Measurements from ENCODE around the gene MCRIP2. TPM values are rescaled to one million over a fixed set of nuclear protein-coding genes. Genes with fewer than 3 reads are reported as not detected.

Gene MCRIP2
- total RNA-seq, 2 experiments from 2014 or later: 17.3 to 20.2 TPM

DNA sequence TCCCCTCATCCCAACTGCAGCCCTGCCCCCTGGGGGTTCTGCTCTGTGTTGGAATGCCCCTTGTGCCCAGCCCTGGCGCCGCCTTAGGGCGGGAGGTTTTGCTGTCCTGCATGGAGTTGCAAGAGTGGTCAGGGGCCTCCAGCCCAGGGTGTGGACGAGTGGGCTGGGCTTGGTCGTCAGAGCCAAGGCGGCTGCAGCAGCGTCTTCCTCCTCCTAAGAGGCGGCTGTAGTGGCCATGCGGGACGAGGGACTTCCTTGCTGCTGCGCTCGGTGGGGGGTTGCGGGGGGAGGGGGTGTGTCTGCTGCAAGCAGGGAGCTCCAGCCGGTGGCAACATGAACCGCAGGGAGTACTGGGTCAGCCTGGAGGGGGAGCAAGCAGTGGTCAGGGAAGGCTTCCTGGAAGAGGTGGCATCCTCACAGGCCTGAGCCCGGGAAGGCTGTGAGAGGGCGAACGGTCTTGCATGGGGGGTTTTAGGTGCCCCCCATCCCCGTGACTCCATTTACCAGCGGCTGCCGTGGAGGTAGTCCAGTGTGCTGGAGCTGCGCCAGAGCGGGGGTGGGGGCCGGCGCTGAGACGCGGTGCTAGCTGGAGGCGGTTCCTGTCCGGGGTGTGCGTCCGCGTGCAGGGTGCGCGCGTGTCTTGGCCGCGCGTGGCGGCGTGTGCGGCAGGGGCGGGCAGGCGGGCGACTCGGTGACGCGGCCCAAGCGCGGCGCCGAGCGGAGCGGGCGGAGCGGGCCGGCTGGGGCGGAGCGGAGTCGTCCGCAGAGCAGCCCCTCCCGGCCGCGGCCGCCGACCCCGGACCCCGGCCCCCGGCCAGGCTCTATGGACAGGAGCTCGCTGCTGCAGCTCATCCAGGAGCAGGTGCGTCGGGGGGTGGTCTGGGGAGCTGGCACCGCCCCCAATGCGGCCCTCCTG is 33.6 kb downstream of the MCRIP2 start, which contains the start of gene RHBDL1:
Gene RHBDL1 (plus strand): TSS at position 704 of the 916 bp plus-strand sequence. CDS start 120 bp downstream, at position 824.
- DNase-seq: no peak
- peaks cover 5% of the 10 kb centered on the region for H3K36me3 Mint-ChIP-seq (ENCODE audit: low read depth)
- no peak within 1 kb of the TSS for H3K4me3 Mint-ChIP-seq
- H3K27me3 Mint-ChIP-seq: peaks cover 3% of the 10 kb centered on the region
- ChIA-PET POLR2A (no interaction called here), CTCF (interaction anchor here (0.9 to 1.4 kb wide), 3 partner anchors 15 to 39 kb away, joined by 4 to 6 read pairs (median 6); partner anchors contain the start of genes METTL26 and WDR24)
- peaks cover 10% of the 10 kb centered on the region for H3K4me1 Mint-ChIP-seq
- H3K9me3 Mint-ChIP-seq: no peaks in the 10 kb centered on the region
- H3K27ac Mint-ChIP-seq: no peak within 1 kb of the TSS

DNA sequence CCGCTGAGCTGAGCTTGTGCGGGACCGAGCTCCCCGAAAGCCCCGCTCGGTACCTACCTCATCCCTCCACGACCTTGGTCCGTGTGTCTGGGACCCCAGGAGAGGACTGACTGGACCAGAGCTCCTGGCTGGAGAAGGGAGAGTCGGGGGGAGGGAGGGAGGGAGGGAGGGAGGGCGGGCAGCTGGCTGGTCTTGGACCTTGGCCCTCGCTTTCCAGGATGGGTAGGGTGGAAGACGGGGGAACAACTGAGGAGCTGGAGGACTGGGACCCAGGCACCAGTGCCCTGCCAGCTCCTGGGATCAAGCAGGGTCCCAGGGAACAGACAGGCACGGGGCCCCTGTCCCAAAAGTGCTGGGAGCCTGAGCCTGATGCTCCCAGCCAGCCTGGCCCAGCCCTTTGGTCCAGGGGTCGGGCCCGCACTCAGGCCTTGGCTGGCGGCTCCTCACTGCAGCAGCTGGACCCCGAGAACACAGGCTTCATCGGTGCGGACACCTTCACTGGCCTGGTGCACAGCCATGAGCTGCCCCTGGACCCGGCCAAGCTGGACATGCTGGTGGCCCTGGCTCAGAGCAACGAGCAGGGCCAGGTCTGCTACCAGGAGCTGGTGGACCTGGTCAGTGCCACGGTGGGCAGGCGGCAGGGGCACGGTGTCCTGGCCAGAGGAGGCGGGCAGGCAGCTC is 34.4 kb downstream of the MCRIP2 start:
- no peak for DNase-seq
- Mint-ChIP-seq H3K9me3 (no peaks in the 10 kb centered on the region), H3K27ac (no peak overlapping the region), H3K4me3 (no peak overlapping the region), H3K4me1 (peaks cover 13% of the 10 kb centered on the region), H3K36me3 (ENCODE audit: low read depth) (peaks cover 7% of the 10 kb centered on the region), H3K27me3 (peaks cover 3% of the 10 kb centered on the region)
- POLR2A ChIA-PET: no interaction called here
- CTCF ChIA-PET: interaction anchor here (0.9 to 1.2 kb wide), 2 partner anchors 22 to 40 kb away, joined by 6 read pairs; partner anchors contain the start of gene METTL26

DNA sequence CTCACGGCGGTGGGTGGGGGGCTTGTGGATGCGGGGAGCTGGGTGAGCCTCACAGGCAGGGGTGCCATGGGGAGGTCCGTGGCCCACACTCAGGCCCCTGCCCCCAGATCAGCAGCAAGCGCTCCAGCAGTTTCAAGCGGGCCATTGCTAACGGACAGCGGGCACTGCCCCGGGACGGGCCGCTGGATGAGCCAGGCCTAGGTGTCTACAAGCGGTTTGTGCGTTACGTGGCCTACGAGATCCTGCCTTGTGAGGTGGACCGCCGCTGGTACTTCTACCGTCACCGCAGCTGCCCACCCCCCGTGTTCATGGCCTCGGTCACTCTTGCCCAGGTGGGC is 34.9 kb downstream of the MCRIP2 start:
- ChIA-PET CTCF (interaction anchor here (1.0 to 1.2 kb wide), 2 partner anchors 9 to 23 kb away, joined by 5 to 6 read pairs; partner anchors contain the start of gene RHOT2), POLR2A (no interaction called here)
- Mint-ChIP-seq H3K27ac (no peak overlapping the region), H3K27me3 (peaks cover 3% of the 10 kb centered on the region), H3K4me1 (peaks cover 18% of the 10 kb centered on the region), H3K9me3 (no peaks in the 10 kb centered on the region), H3K36me3 (ENCODE audit: low read depth) (peaks cover 8% of the 10 kb centered on the region), H3K4me3 (no peak overlapping the region)
- no peak for DNase-seq

DNA sequence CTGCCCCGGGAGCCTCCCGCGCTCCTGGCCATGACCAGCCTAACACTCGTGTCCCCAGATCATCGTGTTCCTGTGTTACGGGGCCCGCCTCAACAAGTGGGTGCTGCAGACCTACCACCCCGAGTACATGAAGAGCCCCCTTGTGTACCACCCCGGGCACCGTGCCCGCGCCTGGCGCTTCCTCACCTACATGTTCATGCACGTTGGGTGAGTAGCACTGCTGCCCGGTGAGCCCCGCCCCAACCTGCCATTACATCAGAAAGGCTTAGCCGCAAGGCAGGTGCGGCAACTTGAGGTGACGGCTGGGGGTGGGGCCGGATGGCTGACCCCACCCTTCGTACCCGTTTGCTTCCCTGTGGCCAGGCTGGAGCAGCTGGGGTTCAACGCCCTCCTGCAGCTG is 35.3 kb downstream of the MCRIP2 start:
- peaks cover 21% of the 10 kb centered on the region for H3K4me1 Mint-ChIP-seq
- ChIA-PET POLR2A (no interaction called here), CTCF (interaction anchor here (1.0 kb wide), 1 partner anchor 9 kb away, joined by 5 read pairs; the partner anchor contains the start of gene RHOT2)
- peaks cover 10% of the 10 kb centered on the region for H3K36me3 Mint-ChIP-seq (ENCODE audit: low read depth)
- H3K27ac Mint-ChIP-seq: no peak overlapping the region
- H3K9me3 Mint-ChIP-seq: no peaks in the 10 kb centered on the region
- H3K27me3 Mint-ChIP-seq: peaks cover 3% of the 10 kb centered on the region
- no peak for DNase-seq
- H3K4me3 Mint-ChIP-seq: no peak overlapping the region

DNA sequence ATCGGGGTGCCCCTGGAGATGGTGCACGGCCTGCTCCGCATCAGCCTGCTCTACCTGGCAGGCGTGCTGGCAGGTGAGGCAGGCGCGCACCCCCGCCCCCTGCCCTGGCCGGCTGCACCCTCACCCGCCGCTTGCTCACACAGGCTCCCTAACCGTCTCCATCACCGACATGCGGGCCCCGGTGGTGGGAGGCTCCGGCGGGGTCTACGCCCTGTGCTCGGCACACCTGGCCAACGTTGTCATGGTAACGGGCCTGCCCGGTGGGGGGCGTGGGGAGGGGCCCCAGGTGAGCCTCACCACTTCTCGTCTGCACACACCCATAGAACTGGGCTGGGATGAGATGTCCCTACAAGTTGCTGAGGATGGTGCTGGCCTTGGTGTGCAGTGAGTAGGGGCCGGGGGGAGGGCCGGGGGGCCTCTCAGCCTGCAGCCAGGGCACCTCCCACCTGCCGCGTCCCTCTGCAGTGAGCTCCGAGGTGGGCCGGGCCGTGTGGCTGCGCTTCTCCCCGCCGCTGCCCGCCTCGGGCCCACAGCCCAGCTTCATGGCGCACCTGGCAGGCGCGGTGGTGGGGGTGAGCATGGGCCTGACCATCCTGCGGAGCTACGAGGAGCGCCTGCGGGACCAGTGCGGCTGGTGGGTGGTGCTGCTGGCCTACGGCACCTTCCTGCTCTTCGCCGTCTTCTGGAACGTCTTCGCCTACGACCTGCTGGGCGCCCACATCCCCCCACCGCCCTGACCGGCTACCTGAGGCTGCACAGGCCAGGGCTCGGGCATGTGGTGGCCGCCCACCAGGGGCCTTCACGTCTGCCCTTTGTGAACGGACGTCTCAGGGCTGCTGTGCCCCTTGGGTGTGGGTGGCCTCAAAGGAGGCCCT is 35.9 kb downstream of the MCRIP2 start:
- peaks cover 3% of the 10 kb centered on the region for H3K27me3 Mint-ChIP-seq
- no peak for DNase-seq
- CTCF ChIA-PET: interaction anchor here (1.0 to 2.0 kb wide), 2 partner anchors 10 kb away, joined by 5 read pairs; partner anchors contain the start of gene RHOT2
- H3K27ac Mint-ChIP-seq: no peak overlapping the region
- POLR2A ChIA-PET: no interaction called here
- peaks cover 15% of the 10 kb centered on the region for H3K36me3 Mint-ChIP-seq (ENCODE audit: low read depth)
- H3K9me3 Mint-ChIP-seq: no peaks in the 10 kb centered on the region
- H3K4me1 Mint-ChIP-seq: peaks cover 27% of the 10 kb centered on the region
- no peak overlapping the region for H3K4me3 Mint-ChIP-seq

DNA sequence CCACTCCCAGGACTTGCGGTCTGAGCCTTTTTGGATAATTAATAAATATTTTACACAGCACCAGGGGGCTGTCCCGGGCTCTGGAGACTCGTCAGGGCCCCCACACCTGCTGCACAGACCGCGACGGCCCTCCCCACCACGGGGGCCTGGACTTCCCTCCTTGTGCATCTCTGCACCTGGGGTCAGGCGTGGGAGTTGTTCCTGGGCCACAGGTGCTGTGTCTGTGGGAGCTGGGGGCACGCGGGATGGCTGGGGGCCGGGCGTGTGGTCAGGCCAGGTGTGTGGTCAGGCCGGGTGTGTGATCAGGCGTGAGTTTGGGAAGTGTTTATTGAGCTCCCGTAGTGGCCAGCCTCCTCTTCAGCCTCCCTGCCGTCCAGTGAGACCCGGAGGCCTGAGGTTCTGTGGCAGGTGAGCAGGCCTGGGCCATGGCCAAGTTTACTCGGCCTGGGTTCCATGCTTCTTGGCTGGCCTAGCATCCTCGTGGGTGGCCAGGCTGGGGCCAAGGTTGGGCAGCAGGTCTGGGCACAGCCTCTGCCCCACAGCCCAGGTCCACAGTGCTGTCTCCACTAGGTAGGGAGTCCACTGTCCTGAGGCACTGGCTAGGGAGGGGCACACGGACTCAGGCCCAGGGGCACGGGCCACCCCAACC is 36.7 kb downstream of the MCRIP2 start:
- H3K4me1 Mint-ChIP-seq: peaks cover 33% of the 10 kb centered on the region
- peaks cover 3% of the 10 kb centered on the region for H3K27me3 Mint-ChIP-seq
- POLR2A ChIA-PET: no interaction called here
- DNase-seq: no peak
- no peak overlapping the region for H3K27ac Mint-ChIP-seq
- H3K4me3 Mint-ChIP-seq: peak overlapping the region; percentile 67
- no peaks in the 10 kb centered on the region for H3K9me3 Mint-ChIP-seq
- CTCF ChIA-PET: interaction anchor here (0.7 to 2.9 kb wide), 5 partner anchors 8 to 106 kb away, joined by 3 to 9 read pairs (median 4); partner anchors contain the start of gene RHOT2
- H3K36me3 Mint-ChIP-seq (ENCODE audit: low read depth): peaks cover 13% of the 10 kb centered on the region

DNA sequence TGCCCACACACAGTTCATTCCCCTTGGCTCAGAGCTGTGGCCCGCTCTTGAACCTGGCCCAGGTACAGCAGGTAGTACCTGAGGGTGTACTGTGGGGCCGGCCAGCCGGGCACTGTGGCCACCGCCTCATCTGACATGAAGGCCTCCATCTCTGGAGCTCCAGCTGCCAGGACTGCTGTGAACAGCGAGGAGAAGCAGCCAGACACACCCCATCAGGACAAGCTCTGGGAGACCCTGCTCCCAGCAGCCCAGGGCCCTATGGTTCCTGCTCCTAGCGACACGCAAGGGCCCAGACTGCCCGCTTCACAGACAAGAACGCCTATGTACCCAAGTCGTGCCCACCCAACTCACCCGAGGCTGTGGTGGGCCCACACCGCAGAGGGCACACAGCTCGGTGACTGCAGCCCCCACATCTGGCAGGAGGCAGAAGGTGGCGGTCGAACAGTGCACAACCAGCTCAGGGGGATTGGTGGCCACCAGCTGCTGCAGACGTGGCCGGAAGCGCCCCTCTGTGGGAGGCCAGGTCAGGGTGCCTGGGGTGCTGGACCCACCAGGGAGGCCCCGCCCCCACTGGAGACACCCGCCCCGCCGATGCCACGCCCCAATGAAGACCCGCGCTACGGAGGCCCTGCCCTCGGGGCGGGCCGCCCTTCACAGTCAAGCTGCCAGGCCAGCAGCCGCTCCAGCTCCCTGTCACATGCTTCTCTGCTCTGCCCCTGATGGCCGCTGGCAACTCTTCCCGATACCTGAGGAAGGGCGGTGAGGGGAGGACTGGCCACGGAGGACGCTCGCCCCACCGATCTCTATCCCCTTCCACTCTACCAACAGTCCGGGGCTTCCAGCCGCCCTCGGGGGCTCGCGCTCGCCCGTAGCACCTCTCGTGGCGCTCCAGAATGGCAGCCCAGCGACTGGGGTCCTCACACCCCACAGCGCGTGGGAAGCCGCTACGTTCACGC is 37.5 kb downstream of the MCRIP2 start:
- Mint-ChIP-seq H3K4me1 (peaks cover 36% of the 10 kb centered on the region), H3K36me3 (ENCODE audit: low read depth) (peaks cover 13% of the 10 kb centered on the region), H3K27me3 (peaks cover 3% of the 10 kb centered on the region), H3K9me3 (no peaks in the 10 kb centered on the region), H3K4me3 (peak overlapping the region; percentile 68), H3K27ac (peak overlapping the region; percentile 13)
- ChIA-PET POLR2A (interaction anchor here (1.1 kb wide), 1 partner anchor 11 kb away, joined by 3 read pairs; the partner anchor contains the start of gene RHOT2), CTCF (interaction anchor here (0.7 to 2.9 kb wide), 5 partner anchors 9 to 105 kb away, joined by 3 to 9 read pairs (median 4); partner anchors contain the start of gene RHOT2)
- DNase-seq: peak; percentile 55

DNA sequence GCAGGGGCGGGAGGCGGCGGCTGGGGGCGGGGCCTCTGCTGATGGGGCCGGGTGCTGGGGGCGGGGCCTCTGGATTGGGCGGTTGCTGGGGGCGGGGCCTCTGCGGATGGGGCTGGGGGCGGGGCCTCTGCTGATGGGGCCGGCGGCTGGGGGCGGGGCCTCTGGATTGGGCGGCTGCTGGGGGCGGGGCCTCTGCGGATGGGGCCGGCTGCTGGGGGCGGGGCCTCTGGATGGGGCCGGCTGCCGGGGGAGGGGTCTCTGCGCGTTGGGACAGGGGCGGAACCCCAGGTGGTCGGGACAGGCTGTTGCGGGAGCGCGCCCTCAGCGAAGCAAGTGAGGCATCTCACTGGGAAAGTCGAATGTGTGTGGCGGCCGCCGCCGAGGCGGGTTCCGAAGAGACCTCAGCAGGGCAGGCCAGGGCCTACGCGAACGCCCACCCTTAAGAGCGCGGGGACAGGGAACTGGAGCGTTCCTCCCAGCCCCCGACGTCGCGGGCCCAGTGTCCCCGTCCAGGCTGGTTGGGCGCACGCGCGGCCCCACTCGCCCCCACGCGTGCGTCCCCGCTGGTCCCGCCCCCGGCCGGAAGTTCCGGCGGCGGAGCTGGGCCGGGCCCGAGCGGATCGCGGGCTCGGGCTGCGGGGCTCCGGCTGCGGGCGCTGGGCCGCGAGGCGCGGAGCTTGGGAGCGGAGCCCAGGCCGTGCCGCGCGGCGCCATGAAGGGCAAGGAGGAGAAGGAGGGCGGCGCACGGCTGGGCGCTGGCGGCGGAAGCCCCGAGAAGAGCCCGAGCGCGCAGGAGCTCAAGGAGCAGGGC is 38.4 kb downstream of the MCRIP2 start, which contains the start of gene STUB1:
Gene STUB1 (plus strand): TSS at position 597 of the 811 bp plus-strand sequence. CDS start 116 bp downstream, at position 713.
- CTCF ChIA-PET: interaction anchor here (0.5 to 2.9 kb wide), 6 partner anchors 10 to 64 kb away, joined by 3 to 9 read pairs (median 4); partner anchors contain the start of gene RHOT2

DNA sequence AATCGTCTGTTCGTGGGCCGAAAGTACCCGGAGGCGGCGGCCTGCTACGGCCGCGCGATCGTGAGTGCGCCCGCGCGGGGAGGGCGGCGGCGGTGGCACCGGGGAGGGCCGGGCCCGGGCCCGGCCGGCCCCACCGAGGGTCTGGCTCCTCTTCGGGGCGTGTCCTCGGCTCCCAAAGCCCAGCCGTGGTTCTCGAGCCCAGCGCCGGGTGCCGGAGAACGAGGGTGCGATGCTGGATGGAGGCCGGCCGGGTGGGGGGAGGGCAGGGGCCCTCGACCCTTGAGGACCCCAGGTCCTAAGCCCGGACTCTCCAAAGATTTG is 39.0 kb downstream of the MCRIP2 start:
- no peak for DNase-seq
- ChIA-PET CTCF (interaction anchor here (0.5 to 2.9 kb wide), 6 partner anchors 9 to 63 kb away, joined by 3 to 9 read pairs (median 4); partner anchors contain the start of genes RHOT2 and WDR24), POLR2A (interaction anchor here (0.7 kb wide), 1 partner anchor 127 kb away, joined by 4 read pairs; no protein-coding TSS in a partner anchor)
- Mint-ChIP-seq H3K36me3 (ENCODE audit: low read depth) (peaks cover 13% of the 10 kb centered on the region), H3K27ac (peak overlapping the region; percentile 9), H3K9me3 (no peaks in the 10 kb centered on the region), H3K4me3 (peak overlapping the region; percentile 72), H3K27me3 (no peaks in the 10 kb centered on the region), H3K4me1 (peaks cover 35% of the 10 kb centered on the region)

More for the DNA sequence above, 38.4 kb downstream of the MCRIP2 start, which contains the start of gene STUB1:
- H3K27ac Mint-ChIP-seq: peak within 1 kb of the TSS; percentile 85
- DNase-seq: peak; percentile 87
- H3K36me3 Mint-ChIP-seq (ENCODE audit: low read depth): peaks cover 13% of the 10 kb centered on the region
- H3K27me3 Mint-ChIP-seq: peaks cover 3% of the 10 kb centered on the region
- peaks cover 37% of the 10 kb centered on the region for H3K4me1 Mint-ChIP-seq
- POLR2A ChIA-PET: interaction anchor here (0.7 to 1.1 kb wide), 2 partner anchors 12 to 127 kb away, joined by 3 to 4 read pairs; partner anchors contain the start of gene RHOT2
- no peaks in the 10 kb centered on the region for H3K9me3 Mint-ChIP-seq
- H3K4me3 Mint-ChIP-seq: peak within 1 kb of the TSS; percentile 78

Measured in activated CD4-positive, alpha-beta T cell treated with anti-CD3 and anti-CD28 coated beads, Interleukin-2, amount 10 ng/mL, durations not matched to agents 7 days and 5 days (primary cell).